Astrocyte of the spinal cord (primary cell): ENCODE measurements around the gene ACTL9.
"Not testable (repeated sequence)": the region's sequence is repeated elsewhere in the genome, so short reads cannot be mapped to it uniquely, and the experiment has no call there.

Source experiments
- DNase-seq: peaks from one replicate; pipeline ENCODE4 v3.0.0; 2011; ENCODE audit warnings: low read depth, low spot score
- H3K4me3 ChIP-seq: 2 replicates; pipeline ENCODE4 v1.5.1; 2011; ENCODE audit warnings: low read depth, mild to moderate bottlenecking, low read length, moderate library complexity
- CTCF ChIP-seq: IDR thresholded peaks from 2 replicates; pipeline ENCODE4 v1.5.1; 2012; ENCODE audit warnings: low read depth, mild to moderate bottlenecking, low read length, inconsistent platforms
- in situ Hi-C: cut with HindIII; loops from 2 replicates; pipeline ENCODE4 v1.10.0; 2017; ENCODE audit warnings: low sequenced_read_pairs

ACTL9 gene

GRCh38 chr19:8721334-8721733, 22.7 kb upstream of the ACTL9 start, which contains the start of gene OR2Z1:
TSS of gene OR2Z1 (plus strand) at chr19:8721634. CDS start at chr19:8731029, 9,395 bp downstream.
- no peak for DNase-seq
- in situ Hi-C loops, result no loop called here
- no peak within 1 kb of the TSS for H3K4me3 ChIP-seq
- TF ChIP-seq CTCF, result no peak

- H3K4me3 ChIP-seq, in situ Hi-C loops, DNase-seq: not testable (repeated sequence)
These were observed 11.7 kb upstream of the ACTL9 start for GRCh38 chr19:8710337-8710736.

GRCh38 chr19:8705742-8706141, 7.1 kb upstream of the ACTL9 start:
- in situ Hi-C loops, result no loop called here
- H3K4me3 ChIP-seq, result no peak overlapping the region
- TF ChIP-seq CTCF, result no peak
- DNase-seq, result no peak

DNA sequence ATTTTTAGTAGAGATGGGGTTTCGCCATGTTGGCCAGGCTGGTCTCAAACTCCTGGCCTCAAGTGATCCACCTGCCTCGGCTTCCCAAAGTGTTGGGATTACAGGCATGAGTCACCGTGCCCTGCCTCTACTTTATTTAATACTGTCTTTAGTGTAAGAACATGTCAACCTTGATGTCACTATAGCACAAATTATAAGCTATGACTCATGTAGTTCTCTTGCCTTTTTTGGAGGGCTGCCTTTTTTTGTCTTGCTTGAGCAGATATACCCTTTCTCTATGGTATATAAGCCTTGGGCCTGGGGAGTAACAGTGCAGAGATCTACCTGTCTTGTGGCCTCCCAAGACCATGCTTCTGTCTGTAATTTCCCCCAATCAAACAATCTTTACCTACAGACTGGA, 6.7 kb upstream of the ACTL9 start:
- in situ Hi-C loops, DNase-seq, H3K4me3 ChIP-seq: not testable (repeated sequence)

DNA sequence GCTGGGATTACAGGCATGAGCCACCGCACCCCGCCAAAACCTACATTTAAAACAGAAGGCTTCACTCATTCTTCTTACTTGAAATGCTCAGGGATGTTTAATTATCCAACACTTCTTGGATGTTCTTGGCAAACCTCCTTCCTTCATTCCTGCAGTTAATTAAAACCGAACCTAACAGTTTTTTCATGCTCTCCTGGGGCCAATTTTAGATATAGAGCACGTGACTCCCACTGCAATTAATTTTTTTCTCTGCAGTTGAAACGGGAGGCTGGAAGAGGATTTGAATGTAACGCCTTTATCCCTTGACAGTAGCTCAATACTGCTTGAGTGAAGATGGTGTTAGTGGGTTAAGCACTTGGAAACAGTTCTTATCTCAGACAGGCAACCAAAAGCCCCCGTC, 4.6 kb upstream of the ACTL9 start:
- no peak for TF ChIP-seq CTCF
- no peak overlapping the region for H3K4me3 ChIP-seq
- in situ Hi-C loops, result no loop called here
- DNase-seq, result no peak

DNA sequence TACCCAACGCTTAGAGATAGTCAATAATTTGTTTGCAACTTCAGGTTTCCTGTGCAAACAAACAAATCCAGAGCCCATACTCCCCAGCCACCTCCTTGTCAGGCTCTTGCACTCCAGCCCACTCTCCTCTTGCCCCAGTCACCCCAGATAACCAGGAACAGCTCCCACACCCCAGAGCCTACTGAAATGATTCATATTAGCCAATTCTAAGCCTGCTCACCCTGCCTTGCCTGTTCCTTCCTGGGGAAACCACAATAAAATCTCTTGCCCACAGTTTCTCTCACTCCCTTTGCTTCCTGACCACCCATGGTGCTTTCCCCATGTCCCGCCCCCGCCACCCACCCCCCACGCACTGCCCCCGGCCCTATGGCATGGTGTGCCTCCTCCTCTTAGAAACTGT, 3.8 kb upstream of the ACTL9 start:
- no peak for TF ChIP-seq CTCF
- H3K4me3 ChIP-seq, result no peak overlapping the region
- no peak for DNase-seq
- in situ Hi-C loops, result no loop called here

- TF ChIP-seq CTCF, result no peak
These were observed 2.4 kb upstream of the ACTL9 start for GRCh38 chr19:8700956-8701355.

DNA sequence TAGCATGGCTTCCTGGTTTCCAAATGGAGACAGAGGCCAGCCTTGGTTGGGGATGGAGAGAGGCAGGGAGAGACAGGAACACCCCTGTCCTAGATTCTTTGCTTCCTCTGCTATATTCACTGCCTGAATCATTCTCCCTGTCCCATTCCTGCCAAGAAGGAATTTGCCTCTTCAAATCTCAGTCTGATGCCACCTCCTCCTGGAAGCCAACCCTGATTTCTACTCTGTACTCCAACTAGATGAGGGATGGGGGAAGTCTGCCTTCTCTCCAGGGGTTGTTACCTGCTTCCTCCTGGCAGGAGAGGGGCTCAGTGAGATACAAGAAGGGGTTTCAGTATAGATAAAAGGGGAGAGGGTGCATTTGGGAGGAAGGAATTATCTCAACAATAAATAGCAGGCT, 1.3 kb upstream of the ACTL9 start:
- no peak for DNase-seq
- in situ Hi-C loops, result no loop called here
- no peak overlapping the region for H3K4me3 ChIP-seq
- no peak for TF ChIP-seq CTCF

More at GRCh38 chr19:8700956-8701355, 2.4 kb upstream of the ACTL9 start:
- H3K4me3 ChIP-seq, result no peak overlapping the region
- DNase-seq, result no peak
- in situ Hi-C loops, result no loop called here
